Activated CD8-positive, alpha-beta memory T cell treated with anti-CD3 and anti-CD28 coated beads for 24 hours (primary cell): Measurements from ENCODE around the gene CFTR.

ENCODE experiments used
- DNase-seq: peaks from one replicate; pipeline ENCODE4 v3.0.0-alpha.2; 2020

Gene CFTR

DNA sequence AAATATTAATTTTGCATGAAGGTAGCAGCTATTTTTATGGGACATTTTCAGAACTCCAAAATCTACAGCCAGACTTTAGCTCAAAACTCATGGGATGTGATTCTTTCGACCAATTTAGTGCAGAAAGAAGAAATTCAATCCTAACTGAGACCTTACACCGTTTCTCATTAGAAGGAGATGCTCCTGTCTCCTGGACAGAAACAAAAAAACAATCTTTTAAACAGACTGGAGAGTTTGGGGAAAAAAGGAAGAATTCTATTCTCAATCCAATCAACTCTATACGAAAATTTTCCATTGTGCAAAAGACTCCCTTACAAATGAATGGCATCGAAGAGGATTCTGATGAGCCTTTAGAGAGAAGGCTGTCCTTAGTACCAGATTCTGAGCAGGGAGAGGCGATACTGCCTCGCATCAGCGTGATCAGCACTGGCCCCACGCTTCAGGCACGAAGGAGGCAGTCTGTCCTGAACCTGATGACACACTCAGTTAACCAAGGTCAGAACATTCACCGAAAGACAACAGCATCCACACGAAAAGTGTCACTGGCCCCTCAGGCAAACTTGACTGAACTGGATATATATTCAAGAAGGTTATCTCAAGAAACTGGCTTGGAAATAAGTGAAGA, 112.3 kb downstream of the CFTR start:
- no peak for DNase-seq

DNA sequence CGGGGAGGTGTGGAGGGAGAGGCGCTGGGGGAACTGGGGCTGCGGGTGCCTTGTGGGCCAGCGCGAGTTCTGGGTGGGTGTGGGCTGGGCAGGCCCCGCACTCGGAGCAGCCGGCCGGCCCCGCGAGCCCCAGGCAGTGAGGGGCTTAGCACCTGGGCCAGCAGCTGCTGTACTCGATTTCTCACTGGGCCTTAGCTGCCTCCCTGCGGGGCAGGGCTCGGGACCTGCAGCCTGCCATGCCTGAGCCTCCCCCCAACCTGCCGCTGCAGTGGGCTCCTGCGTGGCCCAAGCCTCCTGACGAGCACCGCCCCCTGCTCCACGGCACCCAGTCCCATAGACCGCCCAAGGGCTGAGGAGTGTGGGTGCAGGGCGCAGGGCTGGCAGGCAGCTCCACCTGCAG, 116.3 kb downstream of the CFTR start:
- no peak for DNase-seq

DNA sequence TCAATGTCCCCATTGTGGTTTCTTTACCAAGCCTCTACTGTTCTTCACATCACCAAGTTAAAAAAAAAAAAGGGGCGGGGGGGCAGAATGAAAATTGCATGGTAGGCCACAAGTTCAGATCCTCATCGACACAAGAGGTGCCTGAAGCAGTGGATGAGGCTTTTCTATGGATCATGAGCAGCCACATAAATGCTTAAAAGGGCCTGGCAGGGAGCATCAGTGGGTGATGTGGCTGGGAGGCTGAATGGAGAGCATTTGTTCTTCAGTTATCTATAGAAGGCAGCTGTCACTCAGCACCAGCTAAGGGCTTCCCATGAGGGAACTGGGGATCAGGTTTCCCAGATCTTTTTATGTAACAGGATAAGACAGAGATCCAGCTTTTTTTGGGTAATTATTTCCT, 117.9 kb downstream of the CFTR start:
- DNase-seq: no peak

DNA sequence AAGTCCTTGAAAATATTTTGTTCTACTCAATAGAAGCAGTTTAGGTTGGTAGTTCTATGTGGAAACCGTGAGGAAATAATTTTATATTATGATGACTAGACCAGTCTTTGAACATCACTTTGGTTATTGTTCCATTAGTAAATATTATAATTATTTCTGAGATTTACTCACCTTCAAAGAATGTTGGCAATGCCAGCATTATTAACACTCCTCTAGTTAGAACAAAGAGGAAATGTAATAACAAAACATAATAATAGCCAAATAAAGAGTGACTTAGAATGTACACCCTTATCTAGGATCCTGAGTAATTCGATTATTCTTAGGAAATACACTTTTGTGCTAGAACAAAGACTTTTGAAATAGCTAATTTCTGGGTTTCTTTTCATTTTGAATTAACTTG, 121.1 kb downstream of the CFTR start:
- no peak for DNase-seq

DNA sequence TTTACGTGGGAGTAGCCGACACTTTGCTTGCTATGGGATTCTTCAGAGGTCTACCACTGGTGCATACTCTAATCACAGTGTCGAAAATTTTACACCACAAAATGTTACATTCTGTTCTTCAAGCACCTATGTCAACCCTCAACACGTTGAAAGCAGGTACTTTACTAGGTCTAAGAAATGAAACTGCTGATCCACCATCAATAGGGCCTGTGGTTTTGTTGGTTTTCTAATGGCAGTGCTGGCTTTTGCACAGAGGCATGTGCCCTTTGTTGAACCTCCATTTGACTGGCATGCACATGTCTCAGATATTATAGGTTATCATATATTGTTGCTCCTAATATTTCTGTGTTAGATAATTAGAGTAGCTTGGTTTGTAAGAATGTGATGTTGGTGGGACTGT, 123.8 kb downstream of the CFTR start:
- no peak for DNase-seq

DNA sequence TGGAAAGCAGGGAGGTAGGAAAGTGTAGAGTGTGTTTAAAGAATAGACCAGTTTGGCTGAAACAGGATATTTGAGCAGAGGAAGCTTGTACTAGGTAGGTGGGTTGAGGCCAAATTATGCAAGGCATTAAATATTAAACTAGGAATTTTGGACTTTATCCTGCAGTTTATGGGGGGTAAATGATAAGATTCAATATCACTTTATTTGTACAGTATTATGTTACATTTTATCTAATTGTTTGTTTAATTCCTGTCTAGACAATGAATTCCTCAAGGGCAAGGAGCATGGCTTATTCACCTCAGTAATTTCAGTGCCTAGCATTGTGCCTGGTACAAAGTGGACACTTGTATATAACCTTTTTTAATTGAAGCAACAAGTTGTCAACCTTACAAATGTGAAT, 125.9 kb downstream of the CFTR start:
- no peak for DNase-seq

DNA sequence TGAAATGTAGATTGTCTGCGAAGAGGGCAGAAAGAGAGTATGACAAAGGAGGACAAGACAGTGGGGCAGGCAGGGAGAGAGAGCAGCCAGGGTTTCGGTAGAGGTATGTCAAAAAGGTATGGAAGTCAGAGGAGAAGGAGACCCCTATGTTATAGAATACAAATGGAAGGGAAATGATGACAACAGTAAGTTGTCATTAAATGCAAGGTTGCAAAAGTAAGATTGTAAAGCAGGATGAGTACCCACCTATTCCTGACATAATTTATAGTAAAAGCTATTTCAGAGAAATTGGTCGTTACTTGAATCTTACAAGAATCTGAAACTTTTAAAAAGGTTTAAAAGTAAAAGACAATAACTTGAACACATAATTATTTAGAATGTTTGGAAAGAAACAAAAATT, 126.3 kb downstream of the CFTR start:
- DNase-seq: no peak

DNA sequence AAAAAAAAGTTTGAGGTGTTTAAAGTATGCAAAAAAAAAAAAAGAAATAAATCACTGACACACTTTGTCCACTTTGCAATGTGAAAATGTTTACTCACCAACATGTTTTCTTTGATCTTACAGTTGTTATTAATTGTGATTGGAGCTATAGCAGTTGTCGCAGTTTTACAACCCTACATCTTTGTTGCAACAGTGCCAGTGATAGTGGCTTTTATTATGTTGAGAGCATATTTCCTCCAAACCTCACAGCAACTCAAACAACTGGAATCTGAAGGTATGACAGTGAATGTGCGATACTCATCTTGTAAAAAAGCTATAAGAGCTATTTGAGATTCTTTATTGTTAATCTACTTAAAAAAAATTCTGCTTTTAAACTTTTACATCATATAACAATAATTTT, 130.6 kb downstream of the CFTR start:
- DNase-seq: no peak

DNA sequence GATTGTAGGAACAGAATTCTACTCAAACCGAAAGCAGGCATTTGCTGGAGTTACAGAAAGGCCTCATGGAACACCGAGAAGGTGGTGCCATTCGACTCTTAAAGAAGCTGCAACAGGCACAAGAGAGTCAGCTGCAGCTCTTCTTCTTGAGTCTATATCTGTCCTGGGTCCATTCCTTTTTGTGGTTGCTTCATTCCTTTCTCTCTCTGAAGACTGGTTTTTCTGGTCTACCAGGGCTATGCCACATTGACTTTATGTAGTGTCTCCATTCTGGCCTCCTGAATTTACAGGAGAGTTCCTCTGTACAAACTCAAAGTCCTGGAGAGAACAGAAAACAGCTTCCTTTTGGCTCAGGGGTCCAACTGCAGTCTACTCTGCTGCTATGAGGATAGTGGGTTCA, 132.8 kb downstream of the CFTR start:
- no peak for DNase-seq

DNA sequence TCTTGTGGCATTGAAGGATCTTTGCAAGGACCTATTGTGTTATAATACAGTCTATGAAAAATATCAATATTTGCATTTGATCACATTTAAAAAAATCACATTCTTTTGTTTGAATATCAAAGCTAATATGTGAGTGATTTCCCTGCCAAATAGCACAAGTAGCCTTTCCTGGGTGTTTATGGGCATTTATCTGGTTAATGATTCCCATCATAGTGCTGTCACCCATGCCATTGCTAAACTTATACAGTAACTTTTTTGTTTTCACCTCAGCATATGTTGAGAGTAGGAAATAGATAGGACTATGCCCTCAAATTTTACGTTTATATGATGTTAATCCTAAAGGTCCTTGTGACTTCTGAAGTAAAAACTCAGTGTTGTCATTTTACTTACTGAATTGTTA, 136.9 kb downstream of the CFTR start:
- no peak for DNase-seq

DNA sequence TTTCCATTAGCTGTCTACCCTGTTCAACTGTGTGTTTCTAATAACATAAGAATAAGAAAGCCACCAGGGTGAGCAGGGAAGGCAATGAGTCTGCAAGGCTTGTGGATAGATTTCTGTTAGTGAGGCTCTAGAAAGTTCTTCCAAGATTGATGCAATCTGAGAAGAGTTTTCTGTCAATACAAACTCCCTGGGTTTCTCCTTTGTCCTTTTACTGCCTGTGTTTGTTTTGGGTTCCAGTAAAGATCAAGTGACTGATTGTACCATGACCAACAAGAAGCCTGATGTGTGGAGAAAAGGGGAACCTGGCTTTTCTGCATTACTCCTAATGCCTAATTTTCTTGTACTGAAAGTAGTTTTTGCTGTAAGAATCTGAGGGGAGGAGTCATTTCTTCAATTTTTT, 139.9 kb downstream of the CFTR start:
- no peak for DNase-seq

DNA sequence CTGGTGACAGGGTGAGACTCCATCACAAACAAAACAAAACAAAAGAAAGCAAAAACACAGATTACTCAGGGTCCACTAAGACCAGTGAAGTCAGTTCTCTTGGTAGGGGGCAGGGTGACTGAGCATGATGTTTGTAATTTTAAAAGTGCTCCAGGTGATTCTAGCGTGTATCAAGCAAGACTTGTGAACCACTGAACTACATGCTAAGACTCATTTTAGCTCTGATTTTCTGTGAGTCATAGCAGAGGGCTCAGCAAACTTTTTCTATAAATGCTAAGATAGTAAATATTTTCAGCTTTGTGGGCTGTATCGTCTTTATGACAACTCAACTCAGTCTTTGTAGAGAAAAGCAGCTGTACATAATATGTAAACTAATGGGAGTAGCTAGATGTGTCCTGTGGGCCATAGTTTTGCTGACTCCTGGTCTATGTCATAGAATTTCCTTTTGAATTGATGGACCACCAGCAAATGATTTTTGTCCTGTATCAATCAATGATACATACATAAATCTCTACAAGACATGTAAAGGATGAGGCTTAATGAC, 141.3 kb downstream of the CFTR start:
- no peak for DNase-seq

DNA sequence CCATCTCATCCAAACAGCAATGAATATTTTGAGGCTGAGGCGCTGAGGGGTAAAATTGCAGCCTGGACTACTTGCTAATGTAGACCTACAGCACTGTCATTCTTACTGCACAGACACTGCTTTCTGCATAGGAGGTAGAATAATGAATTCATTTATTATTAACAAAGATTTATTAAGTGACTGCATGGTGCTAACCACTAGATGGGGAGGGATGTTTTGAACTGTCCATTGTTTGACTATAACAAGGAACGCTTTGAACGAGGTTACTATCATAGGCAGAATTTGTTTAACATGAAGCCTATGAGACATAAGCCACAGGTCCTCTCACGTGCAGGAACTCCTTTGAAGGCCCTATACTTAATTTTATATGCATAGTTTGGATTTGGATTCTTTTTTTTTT, 143.8 kb downstream of the CFTR start:
- DNase-seq: no peak

DNA sequence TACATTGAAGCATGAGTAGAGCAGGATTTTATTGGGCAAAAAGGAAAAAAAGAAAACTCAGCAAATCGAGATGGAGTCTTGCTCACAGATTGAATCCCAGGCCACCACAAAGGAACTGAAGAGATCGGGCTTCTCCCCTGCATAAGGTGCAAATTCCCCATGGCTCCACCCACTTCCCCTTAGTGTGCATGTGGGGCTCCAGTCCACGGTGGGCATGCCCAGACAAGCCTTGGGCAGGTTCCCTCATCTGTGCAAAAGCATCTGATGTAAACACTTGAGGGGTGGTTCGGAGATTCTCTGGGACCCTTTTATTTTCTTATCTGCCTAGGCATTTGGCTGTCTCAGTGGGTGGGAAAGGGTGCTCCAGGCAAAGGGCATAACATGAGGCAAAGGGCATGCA, 150.7 kb downstream of the CFTR start:
- no peak for DNase-seq

DNA sequence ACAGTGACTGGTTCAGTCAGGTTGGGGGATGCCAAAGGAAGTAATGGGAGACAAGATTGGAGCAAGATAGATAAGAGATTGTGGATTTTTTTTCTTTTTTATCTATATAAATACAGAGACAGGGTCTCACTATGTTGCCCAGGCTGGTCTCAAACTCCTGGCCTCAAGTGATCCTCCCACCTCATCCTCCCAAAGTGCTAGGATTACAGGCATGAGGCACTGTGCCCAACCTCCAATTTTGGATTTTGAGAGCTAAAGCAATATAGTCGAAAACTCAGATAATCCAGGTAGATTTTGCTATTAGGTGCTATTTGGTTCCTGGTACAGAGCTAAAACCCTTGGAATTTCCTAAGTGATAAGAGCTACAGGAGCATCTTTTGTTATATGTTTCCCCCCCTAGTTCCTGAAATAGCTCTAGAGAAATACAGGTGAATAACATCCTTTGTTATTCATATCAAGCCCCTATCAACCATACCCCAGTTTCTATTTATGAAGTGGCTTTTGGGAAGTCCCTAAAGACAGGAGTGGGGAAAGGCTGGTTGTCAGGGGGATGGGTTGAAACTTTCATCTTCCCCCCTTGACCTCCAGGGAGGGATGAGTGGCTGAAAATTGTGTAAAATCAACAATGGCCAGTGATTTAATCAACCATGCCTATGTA, 151.2 kb downstream of the CFTR start:
- DNase-seq: no peak

DNA sequence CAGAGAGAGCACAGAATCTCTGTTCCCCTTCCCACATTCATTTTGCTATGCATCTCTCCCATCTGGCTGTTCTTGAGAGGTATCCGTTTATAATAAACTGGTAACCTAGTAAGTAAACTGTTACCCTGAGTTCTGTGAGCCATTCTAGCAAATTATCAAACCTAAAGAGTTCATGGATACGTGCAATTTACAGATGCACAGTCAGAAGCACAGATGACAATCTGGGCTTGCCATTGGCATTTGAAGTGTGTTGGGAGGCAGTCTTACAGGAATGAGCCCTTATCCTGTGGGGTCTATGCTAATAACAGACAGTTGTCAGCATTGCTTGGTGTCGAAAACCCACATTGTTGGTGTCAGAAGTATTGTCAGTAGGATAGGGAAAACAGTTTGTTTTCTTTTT, 151.8 kb downstream of the CFTR start:
- no peak for DNase-seq

DNA sequence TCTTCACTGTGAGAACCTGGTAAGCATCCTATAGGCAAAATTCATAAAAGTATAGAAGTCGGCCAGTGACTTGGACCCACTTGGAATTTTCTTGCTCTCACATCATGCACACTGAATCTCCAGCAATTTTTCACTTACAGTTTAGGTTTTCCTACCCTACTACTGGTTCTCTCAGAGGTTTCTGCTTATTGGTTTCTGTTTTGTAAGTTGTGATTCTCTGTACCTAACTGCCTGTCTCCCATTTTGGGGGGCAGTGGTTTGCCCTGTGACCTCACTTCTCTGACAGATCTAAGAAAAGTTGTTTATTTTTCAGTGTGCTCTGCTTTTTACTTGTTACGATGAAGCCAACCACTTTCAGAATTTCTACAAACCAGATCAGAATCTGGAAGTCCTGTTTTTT, 158.1 kb downstream of the CFTR start:
- no peak for DNase-seq

DNA sequence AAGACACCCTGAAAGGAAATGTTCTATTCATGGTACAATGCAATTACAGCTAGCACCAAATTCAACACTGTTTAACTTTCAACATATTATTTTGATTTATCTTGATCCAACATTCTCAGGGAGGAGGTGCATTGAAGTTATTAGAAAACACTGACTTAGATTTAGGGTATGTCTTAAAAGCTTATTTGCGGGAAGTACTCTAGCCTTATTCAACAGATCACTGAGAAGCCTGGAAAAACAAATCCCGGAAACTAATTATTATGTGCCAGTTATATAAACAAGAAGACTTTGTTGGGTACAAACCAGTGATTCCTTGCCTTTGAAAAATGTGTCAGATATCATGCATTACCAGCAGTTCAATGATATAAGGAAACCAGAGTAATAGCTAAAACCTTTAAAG, 160.1 kb downstream of the CFTR start:
- no peak for DNase-seq

DNA sequence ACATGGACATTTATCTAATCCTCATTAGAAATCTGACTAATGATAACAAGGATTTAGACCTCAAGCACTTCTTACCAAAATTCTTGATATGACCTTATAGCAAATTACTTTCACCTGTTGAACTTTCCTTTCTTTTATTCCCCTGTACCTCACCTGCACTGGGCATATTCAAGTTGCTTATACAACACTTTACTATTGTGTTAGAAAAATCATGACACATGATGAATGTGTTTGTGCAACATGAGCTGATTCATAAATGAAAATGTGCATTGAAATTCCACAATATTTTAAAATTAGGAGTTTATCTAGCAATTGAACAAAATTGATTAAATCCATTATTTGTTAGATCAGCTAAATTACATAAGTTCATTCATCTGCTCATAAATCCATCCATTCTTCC, 160.6 kb downstream of the CFTR start:
- no peak for DNase-seq

DNA sequence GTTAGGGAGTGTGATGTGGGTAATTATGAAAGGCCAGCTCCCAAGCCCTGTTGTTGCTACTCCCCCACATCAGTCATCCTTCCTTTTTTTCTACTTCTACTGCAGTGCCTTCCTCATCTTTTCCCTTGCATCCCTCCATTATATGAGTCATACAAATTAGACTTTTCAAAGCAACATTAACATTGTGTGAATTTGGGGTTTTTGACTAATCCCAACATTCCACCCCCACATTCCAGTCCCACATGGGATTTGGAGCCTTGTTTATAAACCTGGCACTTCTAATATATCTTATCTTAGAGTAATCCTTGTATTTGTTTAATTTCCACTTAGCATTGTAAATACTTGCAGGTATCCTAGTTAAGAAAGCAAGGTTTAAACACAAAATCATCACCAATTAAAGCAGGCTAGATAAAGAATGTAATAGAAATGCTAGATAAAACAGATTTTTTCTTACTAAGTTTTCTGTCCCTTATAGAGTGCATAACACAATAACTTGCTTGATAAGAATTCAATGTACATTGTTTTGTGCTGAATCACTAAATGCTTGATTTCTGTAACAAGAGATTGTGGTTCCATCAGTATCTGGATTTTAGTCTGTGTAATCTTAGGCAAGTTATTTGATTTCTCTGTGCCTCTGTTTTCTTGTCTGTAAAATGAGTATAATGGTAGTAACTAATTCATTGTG, 165.8 kb downstream of the CFTR start:
- DNase-seq: no peak

DNA sequence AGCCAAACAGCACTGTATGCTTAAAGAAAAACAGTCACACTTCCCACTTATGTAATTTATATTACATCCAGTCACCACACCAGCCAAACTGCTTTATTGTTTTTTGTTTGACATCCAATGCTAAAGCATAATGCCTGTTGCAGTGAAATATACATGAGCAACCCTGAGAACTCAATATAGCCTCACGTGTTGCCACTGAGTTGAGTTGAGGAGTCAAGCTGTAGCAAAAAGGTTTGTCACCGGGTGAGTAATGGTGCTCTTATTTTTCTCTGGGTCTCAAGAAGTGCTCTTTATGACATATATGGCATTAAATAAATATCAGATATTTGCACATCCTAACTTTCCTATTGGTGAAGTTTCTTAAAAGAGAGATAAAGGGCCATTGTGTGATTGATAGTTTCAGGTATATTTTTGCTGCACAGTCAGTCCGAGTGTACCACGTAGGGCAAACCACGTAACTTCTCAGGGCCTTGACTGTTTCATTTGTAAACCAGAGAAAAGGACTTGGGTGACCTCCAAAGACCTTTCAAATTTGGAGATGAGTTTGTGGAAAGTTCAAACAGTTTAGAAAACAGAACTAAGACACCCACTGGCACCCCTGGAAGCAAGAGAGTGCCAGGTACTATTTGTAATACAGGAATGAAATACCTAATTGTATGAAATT, 168.5 kb downstream of the CFTR start:
- DNase-seq: no peak

DNA sequence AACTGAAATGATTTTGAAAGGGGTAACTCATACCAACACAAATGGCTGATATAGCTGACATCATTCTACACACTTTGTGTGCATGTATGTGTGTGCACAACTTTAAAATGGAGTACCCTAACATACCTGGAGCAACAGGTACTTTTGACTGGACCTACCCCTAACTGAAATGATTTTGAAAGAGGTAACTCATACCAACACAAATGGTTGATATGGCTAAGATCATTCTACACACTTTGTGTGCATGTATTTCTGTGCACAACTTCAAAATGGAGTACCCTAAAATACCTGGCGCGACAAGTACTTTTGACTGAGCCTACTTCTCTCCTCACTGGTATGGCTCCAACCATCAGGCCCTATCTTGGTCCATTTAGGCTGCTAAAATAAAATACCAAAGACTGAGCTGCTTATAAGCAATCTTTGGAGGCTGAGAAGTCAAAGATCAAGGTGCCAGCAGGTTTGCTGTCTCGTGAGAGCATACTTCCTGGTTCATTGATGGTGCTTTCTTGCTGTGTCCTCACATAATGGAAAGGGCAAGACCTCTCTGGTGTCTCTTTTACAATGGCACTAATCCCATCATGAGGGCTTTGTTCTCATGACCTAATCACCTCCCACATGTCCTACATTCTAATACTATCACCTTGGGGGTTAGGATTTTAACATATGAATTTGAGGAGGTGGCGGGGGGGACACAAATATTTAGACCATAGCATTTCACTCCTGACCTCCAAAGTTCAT, 173.3 kb downstream of the CFTR start:
- DNase-seq: no peak

DNA sequence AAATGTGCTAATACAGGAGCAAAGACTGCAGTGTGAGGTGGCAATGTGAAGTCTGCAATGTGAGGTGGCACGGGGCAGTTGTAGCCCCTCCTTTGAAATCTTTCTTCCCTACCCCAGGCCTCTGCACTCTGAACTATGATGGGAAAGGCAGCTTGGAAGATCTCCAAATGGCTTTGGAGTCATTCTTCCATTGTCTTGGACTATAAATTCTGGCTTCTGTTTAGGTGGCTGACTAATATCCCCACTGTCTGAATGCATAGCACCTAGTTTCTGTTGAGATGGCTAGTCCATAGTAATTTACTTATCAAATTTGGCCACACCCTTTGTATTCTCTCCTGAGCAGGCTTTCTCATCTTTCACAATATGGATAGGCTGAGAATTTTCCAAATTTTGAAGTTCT, 175.0 kb downstream of the CFTR start:
- no peak for DNase-seq
